HepG2 (cell line): Measurements from ENCODE around the gene RPL41. TPM values are rescaled to one million over a fixed set of nuclear protein-coding genes. Genes with fewer than 3 reads are reported as not detected.
A peak's percentile ranks its signal among the peaks of the same experiment; 100 is the strongest.

Experiments
- ARHGAP35 ChIP-seq: sonication (generic); formaldehyde crosslinking; IDR thresholded peaks from 2 replicates; pipeline ENCODE4 v1.9.0; 2022; ENCODE audit warnings: mild to moderate bottlenecking, inconsistent platforms, moderate library complexity, missing genetic modification reagents, borderline replicate concordance
- E2F5 ChIP-seq: sonication (generic); formaldehyde crosslinking; conservative IDR thresholded peaks from 2 replicates; pipeline ENCODE4 v1.4.0; 2020; ENCODE audit warnings: missing genetic modification reagents
- KDM2A ChIP-seq: sonication (generic); formaldehyde crosslinking; IDR thresholded peaks from 2 replicates; pipeline ENCODE4 v1.4.0; 2020; ENCODE audit warnings: low read depth, missing genetic modification reagents, borderline replicate concordance
- NFYB ChIP-seq: sonication (generic); formaldehyde crosslinking; IDR thresholded peaks from 2 replicates; pipeline ENCODE4 v1.4.0; 2020; ENCODE audit warnings: missing genetic modification reagents
- RXRA ChIP-seq: sonication (generic); formaldehyde crosslinking; IDR thresholded peaks from 2 replicates; pipeline ENCODE4 v1.5.1; 2020; ENCODE audit warnings: missing genetic modification reagents
- ZFX ChIP-seq: sonication (generic); formaldehyde crosslinking; IDR thresholded peaks from 2 replicates; pipeline ENCODE4 v1.4.0; 2020; ENCODE audit warnings: mild to moderate bottlenecking, low read depth, missing genetic modification reagents, moderate library complexity
- ZNF317 ChIP-seq: sonication (generic); formaldehyde crosslinking; IDR thresholded peaks from 2 replicates; pipeline ENCODE4 v1.5.0; 2020; ENCODE audit warnings: mild to moderate bottlenecking, missing genetic modification reagents
- ZNF468 ChIP-seq: sonication (generic); formaldehyde crosslinking; IDR thresholded peaks from 2 replicates; pipeline ENCODE4 v1.8.0; 2022; ENCODE audit warnings: mild to moderate bottlenecking, moderate library complexity, missing genetic modification reagents
- ZNF788 ChIP-seq: sonication (generic); formaldehyde crosslinking; IDR thresholded peaks from 2 replicates; pipeline ENCODE4 v1.5.0; 2020; ENCODE audit warnings: mild to moderate bottlenecking, missing genetic modification reagents, borderline replicate concordance
- ZSCAN5A ChIP-seq: sonication (generic); formaldehyde crosslinking; IDR thresholded peaks from 2 replicates; pipeline ENCODE4 v1.8.0; 2022; ENCODE audit warnings: mild to moderate bottlenecking, missing genetic modification reagents, borderline replicate concordance
- polyA plus RNA-seq, 8 experiments: library from polyadenylated mRNA; depleted of rRNA in 3 of 8; stranded (reverse) in 7 of 8; unstranded in 1 of 8; fragments of >200 nt; fragmentation: Illumina TruSeq in 4 of 8; extraction: Trizol in 4 of 8; gene quantifications; 2 replicates each; pipeline versions ENCODE4 v1.2.1 to v1.2.3, GENCODE V29; 2011 to 2016; ENCODE audit warnings: low read depth in 4 of 8, missing spikeins in 1 of 8, mixed read lengths in 1 of 8; ENCODE audit not compliant: insufficient read depth in 1 of 8
- total RNA-seq, 5 experiments: library from RNA; depleted of rRNA; stranded (reverse); fragments of >200 nt; fragmentation: Illumina TruSeq; extraction: Trizol; gene quantifications; 2 replicates each; pipeline ENCODE4 v1.2.3, GENCODE V29; 2016; ENCODE audit warnings: low read depth in 1 of 5

The RPL41 gene
- total and polyA plus RNA-seq, 2 of the 13 experiments (the other 11 are each of a cell fraction or from before 2014, with no cell fraction given): 4,012 to 7,670 TPM

- TF ChIP-seq ZSCAN5A (CRISPR knock-in tag) (0 out of 2 replicates have a peak, but pooled peaks have one; percentile 31), ZNF468 (CRISPR knock-in tag) (no peak), RXRA (CRISPR knock-in tag) (peak; percentile 60), NFYB (CRISPR knock-in tag) (peak; percentile 41; the same call in 1 of the 2 replicates), KDM2A (CRISPR knock-in tag) (peak; percentile 80), E2F5 (CRISPR knock-in tag) (peak; percentile 48; the same call in 1 of the 2 replicates), ZFX (CRISPR knock-in tag) (peak; percentile 43), ARHGAP35 (CRISPR knock-in tag) (0 out of 2 replicates have a peak, but pooled peaks have one; percentile 22), ZNF788 (CRISPR knock-in tag) (peak; percentile 74), ZNF317 (0 out of 2 replicates have a peak, but pooled peaks have one; percentile 1)
These were observed 35.8 kb downstream of the RPL41 start, which contains the start of gene MYL6B (continued) for GRCh38 chr12:56152132-56152755.
